ENCODE results near the gene SPOUT1.
A peak's percentile ranks its signal among the peaks of the same experiment; 100 is the strongest.
"Not testable (repeated sequence)": the region's sequence is repeated elsewhere in the genome, so short reads cannot be mapped to it uniquely, and the experiment has no call there.

Gene SPOUT1

DNA sequence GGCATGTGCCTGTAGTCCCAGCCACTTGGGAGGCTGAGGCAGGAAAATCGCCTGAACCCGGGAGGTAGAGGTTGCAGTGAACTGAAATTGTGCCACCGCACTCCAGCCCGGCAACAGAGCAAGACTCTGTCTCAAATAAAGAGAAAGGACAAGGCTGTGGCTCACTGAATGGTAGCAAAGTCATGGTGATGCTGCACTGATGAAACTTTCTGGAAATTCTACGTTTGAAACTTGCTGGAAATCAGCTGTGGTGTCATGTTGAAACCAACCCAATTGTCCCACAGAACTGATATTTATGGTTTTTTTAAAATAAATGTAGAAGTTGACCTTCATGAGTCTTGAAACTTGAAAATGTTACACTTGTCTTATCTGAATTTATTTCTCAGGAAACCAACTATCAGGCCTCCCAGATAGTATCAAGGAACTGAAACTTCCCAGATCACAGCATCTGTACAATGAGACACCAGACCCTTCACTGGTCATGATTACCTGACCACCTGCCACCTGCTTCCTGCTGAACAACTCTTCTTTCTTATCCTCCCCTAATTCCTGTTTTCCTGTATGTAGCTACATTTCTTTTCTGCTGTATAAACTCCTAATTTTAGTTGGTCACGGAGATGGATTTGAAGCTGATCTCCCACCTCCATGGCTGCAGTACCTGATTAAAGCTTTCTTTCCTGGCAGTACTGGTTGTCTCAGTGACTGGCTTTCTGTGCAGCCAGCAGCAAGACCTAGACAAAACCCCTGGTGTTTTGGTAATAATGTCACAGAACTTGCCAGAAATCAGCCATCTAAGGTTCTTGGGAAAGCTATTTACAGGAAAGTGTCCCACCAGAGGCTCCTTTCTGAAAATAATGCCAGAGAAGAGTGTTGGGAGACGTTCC, 48.2 kb downstream of the SPOUT1 start:
- DNase-seq (ENCODE audit: insufficient read length) (no peak), FAIRE-seq (no peak)
- no peak for TF ChIP-seq TAF1 (IDR thresholded peaks at IDR 0.05; ENCODE audit: borderline replicate concordance, low read depth, low read length)
- TF ChIP-seq POLR2AphosphoS5 (IDR thresholded peaks at IDR 0.05; ENCODE audit: low read depth, low read length): no peak
- TF ChIP-seq POLR2A (IDR thresholded peaks at IDR 0.05; ENCODE audit: low read depth, low read length): no peak

DNA sequence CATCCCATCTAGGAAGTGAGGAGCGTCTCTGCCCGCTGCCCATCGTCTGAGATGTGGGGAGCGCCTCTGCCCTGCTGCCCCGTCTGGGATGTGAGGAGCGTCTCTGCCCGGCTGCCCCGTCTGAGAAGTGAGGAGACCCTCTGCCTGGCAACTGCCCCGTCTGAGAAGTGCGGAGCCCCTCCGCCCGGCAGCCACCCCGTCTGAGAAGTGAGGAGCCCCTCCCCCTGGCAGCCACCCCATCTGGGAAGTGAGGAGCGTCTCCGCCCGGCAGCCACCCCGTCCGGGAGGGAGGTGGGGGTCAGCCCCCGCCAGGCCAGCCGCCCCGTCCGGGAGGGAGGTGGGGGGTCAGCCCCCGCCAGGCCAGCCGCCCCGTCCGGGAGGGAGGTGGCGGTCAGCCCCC, 49.5 kb downstream of the SPOUT1 start:
- not testable (repeated sequence) for FAIRE-seq; DNase-seq (ENCODE audit: insufficient read length)

DNA sequence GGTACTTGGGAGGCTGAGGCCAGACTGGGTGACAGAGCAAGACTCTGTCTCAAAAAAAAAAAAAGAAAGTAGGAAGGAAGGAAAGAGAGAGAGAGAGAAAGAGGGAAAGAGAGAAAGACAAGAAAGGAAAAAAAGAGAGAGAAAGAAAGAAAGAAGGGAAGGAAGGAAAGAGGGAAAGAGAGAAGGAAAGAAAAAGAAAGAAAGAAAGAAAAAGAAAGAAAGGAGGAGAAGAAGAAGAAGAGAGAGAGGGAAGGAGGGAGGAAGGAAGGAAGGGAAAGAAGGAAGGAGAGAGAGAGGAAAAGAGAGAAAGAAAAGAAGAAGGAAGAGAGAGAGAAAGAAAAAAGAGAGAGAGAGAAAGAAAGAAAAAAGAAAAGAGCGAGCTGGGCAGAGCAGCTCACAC, 54.8 kb downstream of the SPOUT1 start:
- no peak for FAIRE-seq
- DNase-seq (ENCODE audit: insufficient read length): no peak
- TF ChIP-seq TAF1 (IDR thresholded peaks at IDR 0.05; ENCODE audit: borderline replicate concordance, low read depth, low read length): no peak
- TF ChIP-seq POLR2A (IDR thresholded peaks at IDR 0.05; ENCODE audit: low read depth, low read length): no peak
- no peak for TF ChIP-seq POLR2AphosphoS5 (IDR thresholded peaks at IDR 0.05; ENCODE audit: low read depth, low read length)

DNA sequence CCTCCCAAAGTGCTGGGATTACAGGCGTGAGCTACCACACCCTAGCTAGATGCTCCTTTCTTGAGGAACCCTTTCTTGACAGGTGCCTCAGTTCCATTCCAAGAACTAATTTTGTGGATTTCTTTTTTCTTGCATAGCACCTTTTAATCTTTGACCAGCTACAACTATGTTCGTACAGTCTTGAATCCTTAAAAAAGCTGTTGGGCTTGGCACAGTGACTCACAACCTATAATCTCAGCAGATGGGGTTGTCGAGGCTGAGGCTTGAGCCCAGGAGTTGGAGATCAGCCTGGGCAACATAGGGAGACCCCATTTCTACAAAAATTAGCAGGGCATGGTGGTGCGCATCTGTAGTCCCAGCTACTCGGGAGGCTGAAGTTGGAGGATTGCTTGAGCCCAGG, 56.5 kb downstream of the SPOUT1 start:
- FAIRE-seq (no peak), DNase-seq (ENCODE audit: insufficient read length) (no peak)
- no peak for TF ChIP-seq TAF1 (IDR thresholded peaks at IDR 0.05; ENCODE audit: borderline replicate concordance, low read depth, low read length)
- TF ChIP-seq POLR2AphosphoS5 (IDR thresholded peaks at IDR 0.05; ENCODE audit: low read depth, low read length): no peak
- TF ChIP-seq POLR2A (IDR thresholded peaks at IDR 0.05; ENCODE audit: low read depth, low read length): no peak

DNA sequence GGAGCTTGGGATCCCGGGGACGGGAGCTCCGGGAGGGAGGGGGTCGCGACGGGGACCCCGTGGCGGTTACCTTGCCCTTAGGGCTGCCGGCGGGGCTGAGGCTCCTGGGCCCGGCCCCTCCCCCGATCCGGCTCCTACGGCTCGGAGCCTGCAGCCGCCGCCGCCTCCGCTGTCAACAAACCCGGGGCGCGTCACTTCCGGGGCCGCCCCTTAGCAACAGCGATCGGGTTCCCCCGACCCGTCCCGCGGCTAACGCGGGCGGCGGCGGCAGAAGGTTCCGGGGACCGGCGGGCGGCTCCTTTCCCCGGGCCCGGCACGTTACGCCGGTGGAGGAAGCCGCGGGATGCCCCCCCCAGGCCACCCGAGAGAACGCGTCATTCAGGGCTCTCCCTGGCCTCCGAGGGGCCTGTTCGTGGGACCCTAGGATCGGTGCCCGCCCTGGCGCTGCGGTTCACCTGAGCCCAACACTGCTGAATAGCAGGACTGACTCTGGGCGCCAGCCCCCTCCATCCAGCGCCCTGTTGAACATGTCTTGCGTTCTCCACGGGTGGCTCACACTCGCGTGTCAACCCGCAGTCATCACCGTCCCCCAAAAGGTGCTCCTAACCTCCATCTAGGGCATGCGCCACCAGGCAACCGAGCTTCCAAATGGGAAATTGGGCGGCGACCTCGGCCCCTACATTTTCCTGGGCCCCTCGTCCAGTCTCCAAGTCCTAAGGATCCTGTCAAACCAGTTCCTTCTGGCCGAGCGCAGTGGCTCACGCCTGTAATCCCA, 57.7 kb downstream of the SPOUT1 start, which contains the start of gene ZER1:
ZER1 (minus strand) TSS at position 183 of the 775 bp plus-strand sequence. CDS start 16,362 bp downstream, outside the sequence.
- peak; percentile 86 for FAIRE-seq
- TF ChIP-seq TAF1 (IDR thresholded peaks at IDR 0.05; ENCODE audit: borderline replicate concordance, low read depth, low read length) (peak; percentile 79; the same call in 1 of the 2 replicates), POLR2A (IDR thresholded peaks at IDR 0.05; ENCODE audit: low read depth, low read length) (peak; percentile 72; the same call in 1 of the 2 replicates), POLR2AphosphoS5 (IDR thresholded peaks at IDR 0.05; ENCODE audit: low read depth, low read length) (no peak)

DNA sequence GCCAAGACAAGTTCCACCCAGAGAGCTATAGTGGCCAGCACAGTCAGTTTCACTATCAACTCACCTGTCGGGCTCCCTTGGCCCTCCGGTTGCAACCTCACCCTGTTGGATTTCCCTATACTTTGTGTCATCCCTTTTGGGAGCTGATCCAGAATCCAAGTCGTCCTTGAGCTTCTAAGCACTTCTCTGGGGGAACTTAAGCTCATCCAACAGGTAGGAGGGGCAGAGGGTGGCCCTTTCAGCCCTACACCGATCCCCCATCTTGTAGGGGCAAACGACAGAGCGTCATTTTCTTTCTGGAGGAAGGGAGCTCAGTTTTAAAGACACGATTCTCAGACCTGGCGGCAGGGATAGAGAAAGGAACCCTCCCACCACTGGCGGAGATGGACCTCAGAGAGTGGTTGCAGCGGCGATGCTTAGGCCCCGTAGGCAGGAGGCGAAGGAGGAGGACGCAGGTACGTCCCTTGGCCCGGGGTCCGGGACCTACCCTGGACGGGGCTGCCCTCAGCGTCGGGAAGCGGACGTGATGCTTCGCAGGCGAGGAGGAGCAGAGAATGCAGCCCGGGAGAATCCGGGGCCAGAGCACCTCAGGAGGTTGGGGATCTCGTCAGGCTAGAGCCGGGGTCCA, 58.4 kb downstream of the SPOUT1 start:
- TF ChIP-seq TAF1 (IDR thresholded peaks at IDR 0.05; ENCODE audit: borderline replicate concordance, low read depth, low read length) (no peak), POLR2A (IDR thresholded peaks at IDR 0.05; ENCODE audit: low read depth, low read length) (no peak), POLR2AphosphoS5 (IDR thresholded peaks at IDR 0.05; ENCODE audit: low read depth, low read length) (no peak)
- FAIRE-seq: no peak
- no peak for DNase-seq (ENCODE audit: insufficient read length)

More for the DNA sequence above, 57.7 kb downstream of the SPOUT1 start, which contains the start of gene ZER1:
- DNase-seq (ENCODE audit: insufficient read length): peak; percentile 99

DNA sequence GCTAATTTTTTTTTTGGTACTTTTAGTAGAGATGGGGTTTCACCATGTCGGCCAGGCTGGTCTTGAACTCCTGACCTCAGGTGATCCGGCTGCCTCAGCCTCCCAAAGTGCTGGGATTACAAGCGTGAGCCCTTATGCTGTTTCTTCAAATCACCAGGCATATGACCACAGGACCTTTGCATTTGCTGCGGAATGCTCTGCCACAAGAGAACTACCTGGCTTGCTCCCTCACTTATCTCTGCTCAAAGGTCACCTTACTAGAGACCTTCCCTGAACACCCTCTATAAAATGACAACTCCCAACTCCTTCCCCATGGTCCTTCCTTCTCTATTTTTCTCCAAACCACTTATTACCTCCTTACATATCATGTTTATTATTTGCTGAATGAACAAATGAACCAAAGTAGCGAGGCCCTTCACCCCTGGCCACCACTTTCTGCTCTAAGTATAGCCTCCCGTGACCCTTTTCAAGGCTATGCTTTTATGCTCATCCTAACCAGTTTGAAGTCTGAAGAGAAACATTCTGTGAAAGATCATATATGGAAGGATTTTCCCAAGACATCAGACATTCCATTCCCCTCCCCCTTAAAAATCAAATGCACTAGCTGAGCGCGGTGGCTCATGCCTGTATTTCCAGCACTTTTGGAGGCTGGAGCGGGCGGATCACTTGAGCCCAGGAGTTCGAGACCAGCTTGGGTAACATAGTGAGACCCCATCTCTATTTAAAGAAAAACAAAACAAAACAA, 59.1 kb downstream of the SPOUT1 start:
- DNase-seq (ENCODE audit: insufficient read length) (no peak), FAIRE-seq (no peak)
- no peak for TF ChIP-seq POLR2A (IDR thresholded peaks at IDR 0.05; ENCODE audit: low read depth, low read length)
- TF ChIP-seq TAF1 (IDR thresholded peaks at IDR 0.05; ENCODE audit: borderline replicate concordance, low read depth, low read length): no peak
- no peak for TF ChIP-seq POLR2AphosphoS5 (IDR thresholded peaks at IDR 0.05; ENCODE audit: low read depth, low read length)
